GM19463 (cell line): Measurements from ENCODE around the gene POU5F1.
"Not testable (repeated sequence)": the region's sequence is repeated elsewhere in the genome, so short reads cannot be mapped to it uniquely, and the experiment has no call there.

Experiments used
- ATAC-seq: cut with Tn5 transposase; IDR thresholded peaks from one replicate; pipeline ENCODE4 v1.9.1; 2021; ENCODE audit warnings: mild to moderate bottlenecking, moderate library complexity; ENCODE audit not compliant: unreplicated experiment

Gene POU5F1

GRCh38 chr6:31170600-31170881 is at the start of gene POU5F1:
Gene POU5F1 (minus strand): TSS chr6:31170682. CDS start chr6:31170620, 62 bp downstream.
- ATAC-seq = no peak

- ATAC-seq = no peak
Measured at GRCh38 chr6:31216208-31216898, 45.9 kb upstream of the POU5F1 start.

- not testable (repeated sequence) for ATAC-seq
Measured at GRCh38 chr6:31215216-31215615, 44.7 kb upstream of the POU5F1 start.

- ATAC-seq = no peak
Measured at GRCh38 chr6:31214516-31214915, 44.0 kb upstream of the POU5F1 start.

- no peak for ATAC-seq
Measured at GRCh38 chr6:31210741-31211532, 40.5 kb upstream of the POU5F1 start.

GRCh38 chr6:31210123-31210522 is 39.6 kb upstream of the POU5F1 start:
- no peak for ATAC-seq

- ATAC-seq = no peak
Measured at GRCh38 chr6:31209137-31209536, 38.7 kb upstream of the POU5F1 start.

GRCh38 chr6:31208506-31208905 is 38.0 kb upstream of the POU5F1 start:
- no peak for ATAC-seq

- ATAC-seq = no peak
Measured at GRCh38 chr6:31205638-31206037, 35.2 kb upstream of the POU5F1 start.

- ATAC-seq = no peak
Measured at GRCh38 chr6:31204751-31205145, 34.3 kb upstream of the POU5F1 start.

- peak; percentile 55 for ATAC-seq
Measured at GRCh38 chr6:31203345-31203979, 33.0 kb upstream of the POU5F1 start.

- ATAC-seq = no peak
Measured at GRCh38 chr6:31202259-31203166, 32.0 kb upstream of the POU5F1 start.

- not testable (repeated sequence) for ATAC-seq
Measured at GRCh38 chr6:31199105-31199452, 28.6 kb upstream of the POU5F1 start.

GRCh38 chr6:31197559-31198305 is 27.2 kb upstream of the POU5F1 start:
- ATAC-seq = peak; percentile 71

GRCh38 chr6:31196251-31197022 is 26.0 kb upstream of the POU5F1 start:
- not testable (repeated sequence) for ATAC-seq

- not testable (repeated sequence) for ATAC-seq
Measured at GRCh38 chr6:31195308-31195979, 25.0 kb upstream of the POU5F1 start.

- no peak for ATAC-seq
Measured at GRCh38 chr6:31194061-31194834, 23.8 kb upstream of the POU5F1 start.

GRCh38 chr6:31193206-31193605 is 22.7 kb upstream of the POU5F1 start:
- no peak for ATAC-seq
